Cerebellar cortex (tissue), 1 donor: ENCODE results near the gene DNAH17.

Source experiments
- DNase-seq: peaks from one replicate; pipeline ENCODE4 v3.0.0-alpha.2; 2015; ENCODE audit warnings: low spot score

DNAH17 gene

DNA sequence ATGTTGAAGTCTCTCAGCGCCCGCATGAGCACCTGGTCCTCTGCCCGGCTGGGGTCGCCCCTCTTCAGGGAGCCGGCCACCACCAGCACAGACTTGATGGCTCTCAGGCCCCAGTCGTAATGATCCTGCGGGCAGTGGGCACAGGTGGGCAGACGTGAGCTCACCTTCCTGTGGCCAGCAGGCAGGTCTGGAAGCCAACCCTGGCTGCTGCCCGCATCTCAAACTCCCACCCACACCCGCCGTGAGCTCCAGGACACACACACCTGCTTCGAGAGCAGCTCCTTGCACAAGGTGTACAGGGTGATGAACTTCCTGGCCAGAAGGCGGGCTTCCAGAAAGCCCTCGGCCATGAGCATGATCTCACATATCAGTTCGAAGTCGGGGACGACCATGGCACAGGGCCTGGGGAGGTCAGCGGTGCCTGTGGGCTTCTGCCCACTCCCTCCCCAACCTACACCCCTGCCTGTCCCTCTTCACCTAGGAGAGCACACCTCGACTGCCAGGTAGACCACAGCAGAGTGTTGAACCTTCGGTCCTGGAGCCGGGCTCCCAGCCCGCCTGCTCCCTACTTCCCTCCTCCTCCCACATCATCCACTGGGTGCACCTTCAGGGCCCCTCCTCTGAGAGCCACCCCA is 82.4 kb downstream of the DNAH17 start:
- DNase-seq, result no peak

DNA sequence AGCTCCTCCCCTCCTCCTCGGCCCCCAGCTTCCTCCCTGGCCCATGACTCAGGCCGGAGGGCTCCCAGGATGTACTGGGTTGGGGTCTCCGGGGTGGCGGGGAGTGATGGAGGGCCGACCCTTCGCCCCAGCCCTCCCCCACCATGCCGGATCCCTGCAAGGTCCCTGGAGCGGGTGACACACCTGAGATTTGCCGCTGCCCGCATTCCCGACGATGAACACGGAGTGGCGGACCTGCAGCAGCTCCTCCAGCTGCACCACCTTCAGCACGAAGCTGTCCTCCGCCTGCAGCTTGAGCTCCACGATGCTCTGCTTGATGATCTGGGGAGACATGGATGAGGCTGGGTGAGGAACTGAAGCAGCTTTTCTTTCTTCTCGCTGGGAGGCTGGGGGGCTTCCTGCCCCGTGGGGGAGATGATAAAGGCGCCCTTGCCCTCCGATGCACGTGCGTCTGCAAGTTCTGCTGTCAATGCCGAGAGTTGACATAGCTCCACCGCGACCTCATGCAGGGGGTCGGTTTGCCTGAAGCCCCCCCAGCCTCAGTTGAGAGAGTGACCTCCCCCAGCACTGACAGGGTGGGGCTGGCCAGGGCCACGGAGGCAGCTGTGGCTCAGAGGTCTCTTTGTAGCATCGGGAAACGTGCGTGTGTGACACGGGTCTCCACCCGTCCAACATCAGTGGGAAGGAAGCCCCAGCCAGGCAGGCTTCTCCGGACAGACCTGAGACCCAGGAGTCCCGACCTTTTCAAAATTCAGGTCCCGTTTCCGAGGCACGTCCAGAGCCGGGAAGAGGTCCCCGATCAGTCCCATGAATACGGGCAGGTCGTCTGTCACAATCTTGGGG is 83.1 kb downstream of the DNAH17 start:
- no peak for DNase-seq

DNA sequence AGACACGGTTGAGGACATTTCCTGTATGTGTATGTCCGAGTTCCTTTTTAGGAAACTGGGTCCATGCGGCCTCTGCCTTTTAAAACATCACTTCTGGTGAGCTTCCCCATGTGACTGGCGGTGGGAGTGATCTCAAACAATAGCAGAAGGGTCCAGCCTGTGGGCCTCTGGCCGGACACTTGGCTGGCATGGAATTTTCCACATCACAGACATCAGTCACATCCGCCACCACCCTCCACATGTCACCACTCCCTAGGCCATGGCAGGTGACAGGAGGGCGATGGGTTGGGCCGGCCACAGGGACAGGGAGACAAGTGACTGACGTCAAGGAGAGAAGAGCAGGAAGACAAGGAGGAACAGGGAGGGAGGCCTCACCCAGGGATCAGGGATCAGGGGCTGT is 83.7 kb downstream of the DNAH17 start:
- DNase-seq, result no peak

DNA sequence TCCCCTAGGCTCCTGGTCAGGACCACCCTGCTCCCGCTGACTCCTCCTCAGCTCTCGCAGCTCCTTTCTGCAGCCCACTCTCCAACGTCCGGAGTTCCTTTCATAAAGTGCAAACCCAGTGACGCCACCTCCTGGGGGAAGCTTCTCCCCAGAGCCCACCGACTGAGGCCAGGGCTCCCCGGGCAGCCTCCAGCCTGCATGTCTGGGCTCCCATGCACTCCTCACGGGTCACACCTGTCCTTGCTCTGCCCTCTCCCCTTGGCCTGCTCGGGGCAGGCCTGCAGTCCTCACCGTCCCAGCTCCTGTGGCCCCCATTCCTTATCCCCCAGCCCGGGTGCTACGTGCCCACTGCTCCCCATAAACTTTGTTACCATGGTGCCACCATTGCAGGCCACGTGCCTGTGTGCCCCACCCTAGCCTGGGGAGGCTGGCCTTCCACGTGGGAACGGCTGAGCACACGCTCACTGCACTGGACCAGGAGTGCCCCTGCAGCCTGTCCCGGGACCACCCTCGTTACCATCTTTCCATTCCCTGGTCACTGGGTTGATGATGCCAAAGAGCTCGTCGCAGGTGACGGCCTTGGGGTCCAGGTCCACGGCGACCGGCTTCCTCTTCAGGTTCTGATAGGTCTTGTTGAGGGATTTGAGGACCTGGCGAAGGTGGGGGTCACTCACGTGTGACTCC is 84.9 kb downstream of the DNAH17 start:
- no peak for DNase-seq

DNA sequence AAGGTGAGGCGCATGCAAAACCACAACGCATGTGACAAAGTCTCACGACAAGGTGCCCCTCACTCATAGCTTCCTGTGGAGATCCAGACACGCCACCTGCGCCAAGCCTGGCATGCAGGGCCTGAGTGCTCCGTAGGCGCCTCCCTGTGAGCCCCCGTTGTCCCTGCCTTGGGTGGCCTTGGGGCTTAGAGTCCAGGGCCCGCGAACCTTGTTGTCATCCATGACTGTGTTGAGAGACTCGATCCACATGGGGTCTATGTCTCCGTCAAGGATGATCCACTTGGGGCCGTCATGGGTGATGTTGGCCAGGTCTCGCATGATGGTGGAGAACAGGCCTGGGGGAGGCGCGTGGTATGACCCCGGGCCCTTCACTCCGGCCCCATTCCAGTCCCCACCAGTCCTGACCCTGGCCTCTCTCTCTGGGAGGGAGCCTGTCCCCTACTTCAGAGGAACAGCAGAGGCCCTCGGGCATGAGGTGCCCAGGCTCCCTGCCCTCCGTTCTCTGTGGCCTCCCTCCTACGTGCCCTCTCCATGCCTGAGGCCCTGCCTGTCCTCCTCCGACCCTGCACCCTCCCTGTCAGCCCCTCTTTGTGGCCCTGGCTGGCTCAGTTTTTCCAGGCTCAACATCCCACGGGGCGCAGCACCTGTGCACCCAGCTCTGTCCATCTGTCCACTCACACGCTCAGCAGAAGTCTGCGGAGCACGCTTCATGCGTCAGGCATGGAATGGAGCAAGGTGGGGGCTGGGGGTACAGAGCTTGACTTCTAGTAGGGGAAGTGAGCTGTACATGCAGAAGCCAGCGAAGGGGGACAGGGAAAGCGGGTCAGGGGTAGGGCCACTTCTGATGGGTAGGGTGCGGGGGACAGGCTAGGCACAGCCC is 85.7 kb downstream of the DNAH17 start:
- no peak for DNase-seq

DNA sequence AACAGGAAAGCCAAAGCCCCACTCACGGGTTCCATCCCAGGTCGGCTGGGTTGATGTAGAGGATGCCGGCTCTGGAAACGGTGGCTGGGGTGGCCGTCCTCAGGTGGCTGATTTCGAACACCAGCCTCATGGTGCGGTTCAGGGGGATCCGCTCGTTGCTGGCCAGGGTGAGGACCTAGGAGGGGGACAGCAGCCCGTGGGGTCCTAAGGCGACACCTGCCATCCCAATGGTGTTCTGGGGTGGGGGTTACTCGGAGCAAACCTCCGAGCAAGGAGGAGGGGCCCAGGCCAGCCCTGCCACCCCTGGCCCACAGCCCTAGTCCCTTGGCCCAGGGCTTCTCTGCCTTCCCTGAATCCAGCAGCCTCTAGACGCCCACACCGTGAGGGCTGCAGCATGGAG is 86.5 kb downstream of the DNAH17 start:
- DNase-seq, result no peak

DNA sequence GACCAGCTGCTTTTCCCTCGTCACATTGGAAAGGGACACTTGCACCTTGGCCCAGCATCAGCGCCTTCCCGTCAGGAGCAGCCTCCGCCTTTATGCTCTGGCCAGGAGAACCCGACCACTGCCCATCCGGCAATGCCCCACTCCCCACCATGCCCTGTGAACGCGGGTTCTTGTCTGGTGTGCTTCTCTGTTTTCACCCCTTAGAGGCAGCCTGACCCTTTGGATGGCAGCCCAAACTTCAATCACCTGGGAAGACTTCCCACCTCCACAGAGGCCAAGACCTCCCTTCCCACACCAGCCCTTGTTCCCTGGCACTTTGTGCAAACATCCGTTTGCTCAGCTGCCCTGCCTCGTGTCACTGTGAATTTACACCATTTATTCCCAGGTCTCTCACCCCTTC is 87.0 kb downstream of the DNAH17 start:
- no peak for DNase-seq

DNA sequence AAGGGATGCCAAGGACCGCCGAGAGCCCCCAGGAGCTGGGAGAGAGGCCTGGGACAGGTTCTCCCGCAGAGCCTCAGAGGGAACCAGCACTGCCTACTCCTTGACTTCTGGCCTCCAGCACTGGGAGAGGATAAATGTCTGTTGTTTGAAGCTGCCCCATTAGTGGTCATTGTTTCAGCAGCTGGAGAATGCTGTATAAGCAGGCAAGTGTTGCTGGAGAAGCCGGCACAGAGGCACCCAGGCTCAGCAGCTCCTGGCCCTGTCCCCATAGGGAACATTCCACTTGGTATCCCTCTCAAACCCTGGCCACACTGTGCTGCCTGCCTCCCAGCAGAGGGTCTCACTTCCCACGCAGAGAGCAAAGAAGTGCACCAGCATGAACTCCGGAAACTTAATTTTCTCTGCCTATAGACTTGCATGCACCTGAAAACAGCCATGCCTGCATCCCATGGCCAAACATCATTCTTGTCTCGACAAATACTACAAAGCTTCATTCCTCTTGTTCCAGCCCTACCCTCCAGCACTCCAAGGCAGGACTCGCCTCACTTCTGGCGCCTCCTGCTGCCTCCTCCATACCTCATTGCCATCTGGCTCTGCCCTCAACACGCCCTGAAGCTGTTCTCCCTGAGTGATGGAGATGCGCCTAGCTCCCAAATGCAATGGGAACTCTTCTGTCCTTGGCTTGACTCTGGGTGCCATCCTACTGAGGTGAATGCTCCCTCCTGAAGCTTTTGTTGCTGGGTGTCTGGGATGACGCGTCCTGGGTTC is 88.1 kb downstream of the DNAH17 start:
- DNase-seq, result no peak

DNA sequence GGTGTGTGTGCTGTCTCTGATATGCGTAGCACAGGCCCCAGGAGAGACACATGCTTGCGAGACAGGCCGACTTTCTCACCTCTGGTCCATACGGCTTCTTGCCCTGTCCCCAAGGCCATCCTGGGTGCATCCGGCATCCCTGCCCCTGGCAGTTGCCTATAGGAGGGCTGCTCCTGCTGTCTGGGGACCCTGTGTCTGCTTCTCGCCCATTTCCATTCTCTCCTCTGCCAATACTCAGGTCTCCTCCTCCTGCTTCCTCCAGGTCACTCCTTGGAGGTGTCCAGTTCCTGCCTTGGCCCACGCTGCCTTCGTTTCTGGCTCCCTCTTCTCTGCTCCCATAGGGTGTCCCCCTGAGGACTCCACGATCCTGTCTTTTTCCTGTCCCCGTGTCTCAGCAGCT is 89.0 kb downstream of the DNAH17 start:
- DNase-seq, result no peak

DNA sequence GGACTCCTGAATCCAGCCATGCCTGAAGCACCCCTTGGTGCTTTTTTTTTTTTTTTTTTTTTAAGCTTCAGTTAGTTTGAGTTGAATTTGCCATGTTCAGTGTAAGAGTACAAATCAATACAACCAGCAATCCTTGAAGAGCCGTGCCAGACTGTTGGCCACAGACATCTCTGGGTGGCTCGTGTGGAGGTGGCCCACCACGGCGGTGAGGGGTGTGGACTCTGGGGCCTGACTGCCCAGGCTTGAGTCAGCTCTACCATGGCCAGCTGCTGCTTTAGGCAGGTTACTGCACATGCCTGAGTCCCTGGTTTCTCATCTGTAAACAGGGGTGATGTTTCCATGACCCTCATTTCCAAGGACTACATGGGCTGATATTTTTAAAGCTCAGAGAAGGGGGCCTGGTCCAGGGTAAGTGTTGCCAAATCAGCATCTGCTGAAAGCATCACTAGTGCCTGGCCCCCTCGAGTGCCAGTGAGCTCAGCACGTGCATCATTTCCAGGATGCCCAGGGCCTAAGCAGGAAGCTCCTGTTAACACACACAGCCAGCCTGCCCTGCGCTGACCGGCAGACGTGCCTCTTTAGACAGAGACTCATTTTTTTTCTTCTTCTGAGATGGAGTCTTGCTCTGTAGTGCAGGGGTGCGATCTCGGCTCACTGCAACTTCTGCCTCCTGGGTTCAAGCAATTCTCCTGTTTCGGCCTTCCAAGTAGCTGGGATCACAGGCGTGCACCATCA is 90.1 kb downstream of the DNAH17 start:
- DNase-seq, result no peak

DNA sequence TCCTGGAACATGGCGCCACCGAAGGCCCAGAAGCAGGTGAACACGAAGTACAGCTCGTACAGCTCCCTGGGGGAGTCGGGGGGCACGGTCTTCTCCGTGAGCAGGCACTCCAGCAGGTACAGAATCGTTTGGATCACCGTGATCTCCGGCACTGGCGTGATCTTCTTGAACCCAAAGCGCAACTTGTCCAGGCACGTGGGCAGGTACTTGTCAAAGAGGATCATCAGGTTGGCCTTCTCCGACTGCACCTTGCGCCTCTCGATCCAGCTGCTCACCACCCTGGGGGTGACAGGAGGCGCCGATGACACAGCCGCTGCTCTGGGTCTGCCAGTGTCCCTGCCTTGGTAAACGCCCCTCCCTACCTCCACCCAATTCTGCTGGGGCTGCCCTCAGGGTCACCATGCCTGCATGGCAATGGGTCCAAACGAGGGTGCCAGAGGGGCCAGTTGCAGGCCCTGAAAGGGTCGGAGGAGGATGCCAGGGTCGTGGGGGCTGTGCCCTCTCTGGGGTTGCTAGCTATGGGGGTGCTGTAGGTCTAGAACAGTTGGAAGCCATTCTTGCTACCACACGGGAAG is 90.9 kb downstream of the DNAH17 start:
- no peak for DNase-seq

DNA sequence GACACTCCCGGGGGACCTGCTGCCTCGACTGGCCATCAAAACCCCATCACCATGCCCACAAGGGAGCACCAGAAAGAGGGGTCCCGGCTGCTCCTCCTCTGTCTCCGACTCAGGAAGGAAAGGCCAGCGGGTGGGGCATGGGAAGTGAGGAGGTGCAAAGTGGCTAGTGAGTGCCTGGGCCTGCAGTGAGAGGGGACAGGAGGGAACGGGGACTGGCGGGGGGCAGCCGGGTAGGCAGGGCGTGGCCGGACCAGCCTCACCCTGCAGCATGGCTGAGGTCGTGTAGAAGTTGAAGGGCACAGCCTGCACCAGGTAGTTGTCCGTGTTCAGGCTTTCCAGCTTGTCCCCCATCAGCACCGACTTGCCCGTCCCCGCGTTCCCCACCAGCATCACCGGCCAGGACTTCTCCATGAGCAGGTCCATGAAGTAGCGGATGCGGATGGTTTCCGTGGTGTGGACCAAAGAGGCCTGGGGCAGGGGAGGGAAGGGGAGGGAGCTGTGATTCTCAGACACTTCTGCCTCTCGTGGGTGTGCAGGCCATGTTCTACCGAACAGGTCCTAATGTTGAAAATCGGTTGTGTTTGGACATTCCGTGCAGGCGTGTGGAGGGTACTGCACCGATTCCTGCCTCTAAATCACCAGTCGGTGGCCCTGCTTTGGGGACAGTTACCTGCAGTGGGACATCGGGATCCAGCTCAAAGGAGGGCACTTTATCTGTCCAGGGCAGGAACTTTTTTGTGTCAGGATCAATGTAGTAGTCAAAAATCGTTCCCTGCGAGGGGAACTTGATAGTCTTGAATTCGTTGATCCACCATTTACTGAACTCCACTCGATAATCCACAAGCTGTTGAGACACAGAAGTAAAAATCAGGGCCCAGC is 91.7 kb downstream of the DNAH17 start:
- DNase-seq, result no peak

DNA sequence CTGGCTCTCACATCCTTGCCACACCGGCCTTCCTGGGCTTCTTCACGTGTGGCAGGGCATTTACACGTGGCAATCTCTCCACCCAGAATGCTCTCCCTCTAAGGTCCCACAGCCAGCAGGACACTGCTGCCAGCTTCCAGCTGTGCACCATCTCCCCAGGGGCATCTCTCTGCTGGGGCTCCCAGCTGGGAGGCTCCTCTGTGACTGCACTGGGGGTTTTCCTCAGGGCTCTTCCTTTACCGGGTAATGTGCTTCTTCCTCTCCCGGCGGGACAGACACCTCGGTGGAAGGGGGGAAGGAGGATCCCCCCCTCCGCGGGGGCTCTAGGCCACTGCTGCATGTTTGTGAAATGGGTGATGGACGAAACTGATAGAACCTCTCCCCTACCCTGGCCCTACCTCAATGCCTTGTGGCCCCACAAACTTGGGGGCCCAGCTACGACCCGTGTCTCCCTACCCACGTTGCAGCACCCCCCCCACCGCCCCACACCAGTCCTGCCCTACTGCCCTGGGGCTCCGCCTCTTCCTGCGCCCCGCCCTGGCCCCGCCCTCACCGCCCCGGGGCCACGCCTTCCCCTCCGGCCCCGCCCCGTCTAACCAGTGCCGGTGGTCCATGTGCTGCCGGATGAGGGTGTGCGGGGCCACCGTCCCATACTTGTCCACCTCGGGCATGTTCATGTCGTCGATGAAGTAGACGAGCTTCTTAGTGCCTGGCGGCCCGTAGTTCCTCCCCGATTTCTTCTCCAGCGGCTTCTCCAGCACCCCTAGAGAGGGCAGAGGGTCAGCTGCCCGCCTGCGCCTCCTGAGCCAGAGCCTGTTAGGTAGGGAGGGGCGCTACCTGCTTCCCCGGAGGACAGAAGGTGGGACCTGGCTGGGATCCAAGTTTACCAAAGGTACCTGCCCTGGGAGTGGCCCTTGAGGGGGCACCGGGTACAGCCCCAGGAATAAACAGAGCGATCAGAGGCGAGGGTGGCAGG is 92.6 kb downstream of the DNAH17 start:
- no peak for DNase-seq

DNA sequence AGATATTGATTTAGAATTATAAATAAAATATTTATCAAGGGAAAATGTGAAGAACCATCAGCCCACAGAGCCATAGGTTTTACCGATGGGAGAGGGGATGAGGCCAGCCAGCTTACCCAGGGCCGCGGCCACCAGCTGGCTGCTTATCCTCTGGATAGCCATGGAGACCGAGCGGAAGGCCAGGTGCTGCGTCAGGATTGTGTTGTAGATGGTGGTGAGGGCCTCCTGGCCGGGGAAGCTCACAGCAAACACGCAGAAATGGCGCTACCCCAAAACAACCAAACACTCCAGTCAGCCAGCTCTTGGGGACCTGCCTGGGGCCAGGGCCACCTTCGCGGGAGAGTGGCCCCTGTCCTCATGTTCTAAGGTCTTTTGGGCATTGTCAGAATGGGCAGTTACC is 97.8 kb downstream of the DNAH17 start:
- DNase-seq, result no peak

DNA sequence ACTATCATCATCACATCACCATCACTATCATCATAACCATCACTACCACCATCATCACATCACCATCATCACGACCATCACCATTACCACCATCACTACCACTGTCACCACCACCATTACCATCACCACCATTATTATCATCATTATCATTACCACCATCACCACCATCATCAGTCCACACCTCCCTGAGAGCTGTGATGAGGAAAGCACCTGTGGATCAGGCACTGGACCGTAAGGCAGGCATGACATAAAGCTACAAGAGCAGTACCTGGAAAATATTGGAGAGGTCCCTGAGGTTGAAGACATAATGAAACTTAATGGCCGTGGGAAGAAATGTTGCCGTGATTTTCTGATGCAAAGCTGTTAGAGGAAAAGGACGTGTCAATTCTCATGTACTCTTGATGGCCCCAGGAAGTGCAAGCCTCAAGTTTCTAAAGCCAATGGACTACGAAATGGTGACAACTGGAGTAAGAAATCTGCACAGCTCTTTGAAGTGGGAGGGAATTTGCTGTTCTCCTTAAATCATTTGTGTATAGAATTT is 98.4 kb downstream of the DNAH17 start:
- no peak for DNase-seq

DNA sequence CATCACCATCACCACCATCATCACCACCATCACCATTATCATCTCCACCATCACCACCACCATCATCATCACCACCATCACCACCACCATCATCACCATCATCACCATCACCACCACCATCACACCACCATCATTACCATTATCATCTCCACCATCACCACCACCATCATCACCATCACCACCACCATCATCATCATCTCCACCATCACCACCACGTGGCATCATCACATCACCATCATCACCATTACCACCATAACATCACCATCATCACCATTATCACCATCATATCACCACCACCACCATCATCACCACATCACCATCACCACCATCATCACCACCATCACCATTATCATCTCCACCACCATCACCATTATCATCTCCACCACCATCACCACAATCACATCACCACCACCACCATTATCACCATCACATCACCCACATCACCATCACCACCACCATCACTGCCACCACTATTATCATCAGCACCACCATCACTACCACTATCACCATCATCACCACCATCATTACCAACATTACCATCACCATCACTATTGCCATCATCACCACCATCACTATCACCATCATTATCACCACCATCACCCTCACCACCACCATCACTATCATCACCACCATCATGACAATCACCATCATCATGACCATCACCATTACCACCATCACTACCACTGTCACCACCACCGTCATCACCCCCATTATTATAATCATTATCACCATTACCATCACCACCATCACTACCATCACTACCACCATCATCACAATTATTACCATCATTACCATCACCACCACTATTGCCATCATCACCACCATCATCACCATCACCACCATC is 99.1 kb downstream of the DNAH17 start:
- no peak for DNase-seq

DNA sequence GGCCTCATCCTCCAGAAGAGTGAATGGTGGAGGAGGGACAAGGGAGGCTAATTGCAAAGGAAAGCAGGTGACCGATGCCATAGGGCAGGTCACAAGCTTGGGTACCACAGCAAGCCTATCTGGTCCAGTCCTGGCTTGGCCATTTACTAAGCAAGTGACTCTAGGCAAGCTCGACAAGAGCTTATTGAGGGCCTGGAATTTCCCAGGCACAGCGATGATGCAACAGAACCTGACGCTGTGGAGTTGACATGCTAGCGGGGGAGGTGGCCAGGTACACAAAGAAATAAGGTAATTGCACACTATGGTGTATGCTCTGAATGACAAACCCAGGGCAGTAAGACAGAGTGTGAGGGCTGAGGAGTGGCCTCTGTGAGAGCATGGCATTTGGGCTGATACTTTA is 100.2 kb downstream of the DNAH17 start:
- DNase-seq, result no peak
